ENCODE data around the gene PAXX. TPM values are rescaled to one million over a fixed set of nuclear protein-coding genes. Genes with fewer than 3 reads are reported as not detected.

PAXX gene
- total and polyA plus RNA-seq, 2 donors (not counting 1 experiment from before 2014, with no cell fraction given): 74.8 to 167 TPM

GRCh38 chr9:137040568-137040967 is 48.3 kb downstream of the PAXX start:
- ChIA-PET CTCF (no interaction called here), POLR2A (no interaction called here)
- H3K9me3 ChIP-seq (ENCODE audit: control extremely low read depth in 1 of 3, control insufficient read depth in 2 of 3, insufficient read depth in 1 of 3, low read length in 2 of 3): peaks cover 0 to 21% (median 0%) of the 10 kb centered on the region in 3 donors
- no peaks in the 10 kb centered on the region for H3K36me3 ChIP-seq (replicated peaks in 1 of 2; ENCODE audit: control extremely low read depth in 1 of 2, control insufficient read depth in 1 of 2, extremely low read depth in 1 of 2, insufficient read depth in 2 of 2, low read length in 1 of 2)
- no peak for DNase-seq
- no peaks in the 10 kb centered on the region for H3K79me2 ChIP-seq (ENCODE audit: control insufficient read depth, insufficient read depth, low read length)
- peaks cover 14 to 22% of the 10 kb centered on the region in 2 donors for H3K4me1 ChIP-seq (ENCODE audit: control insufficient read depth in 2 of 2, insufficient read depth in 2 of 2, low read length in 2 of 2)
- peaks cover 9% of the 10 kb centered on the region for H3K27me3 Mint-ChIP-seq
- H2AFZ ChIP-seq (ENCODE audit: insufficient read depth, low read depth, low read length, poor library complexity, severe bottlenecking): no peak overlapping the region
- H3K27ac Mint-ChIP-seq: no peak overlapping the region
- no peak overlapping the region for H3K4me2 ChIP-seq (replicated peaks; ENCODE audit: low read depth, low read length, poor library complexity, severe bottlenecking)
- WGBS (ENCODE audit: insufficient coverage): 92% methylated on average over 23 of the region's 23 CpGs
- no peak overlapping the region for H3K4me3 ChIP-seq (ENCODE audit: control extremely low read depth in 1 of 5, extremely low read depth in 1 of 5, insufficient read depth in 1 of 5, low read depth in 2 of 5, low read length in 4 of 5)
- H3K4me3 Mint-ChIP-seq: no peak overlapping the region
- H4K20me1 ChIP-seq (ENCODE audit: control insufficient read depth, insufficient read depth, low read length, poor library complexity, severe bottlenecking): no peaks in the 10 kb centered on the region
- no peak overlapping the region for H3K9ac ChIP-seq (ENCODE audit: low read length)
- no peak for ATAC-seq (ENCODE audit: low read depth)
- H3K9me3 Mint-ChIP-seq (ENCODE audit: insufficient read depth): no peaks in the 10 kb centered on the region
- H3K27me3 ChIP-seq (replicated peaks in 1 of 4; ENCODE audit: control extremely low read depth in 1 of 4, control insufficient read depth in 3 of 4, insufficient read depth in 4 of 4, low read length in 3 of 4): peaks cover 0 to 40% (median 20%) of the 10 kb centered on the region in 4 experiments
- no peak overlapping the region for H3K27ac ChIP-seq (ENCODE audit: low read length in 2 of 2)
- TF ChIP-seq, protein P1, sequence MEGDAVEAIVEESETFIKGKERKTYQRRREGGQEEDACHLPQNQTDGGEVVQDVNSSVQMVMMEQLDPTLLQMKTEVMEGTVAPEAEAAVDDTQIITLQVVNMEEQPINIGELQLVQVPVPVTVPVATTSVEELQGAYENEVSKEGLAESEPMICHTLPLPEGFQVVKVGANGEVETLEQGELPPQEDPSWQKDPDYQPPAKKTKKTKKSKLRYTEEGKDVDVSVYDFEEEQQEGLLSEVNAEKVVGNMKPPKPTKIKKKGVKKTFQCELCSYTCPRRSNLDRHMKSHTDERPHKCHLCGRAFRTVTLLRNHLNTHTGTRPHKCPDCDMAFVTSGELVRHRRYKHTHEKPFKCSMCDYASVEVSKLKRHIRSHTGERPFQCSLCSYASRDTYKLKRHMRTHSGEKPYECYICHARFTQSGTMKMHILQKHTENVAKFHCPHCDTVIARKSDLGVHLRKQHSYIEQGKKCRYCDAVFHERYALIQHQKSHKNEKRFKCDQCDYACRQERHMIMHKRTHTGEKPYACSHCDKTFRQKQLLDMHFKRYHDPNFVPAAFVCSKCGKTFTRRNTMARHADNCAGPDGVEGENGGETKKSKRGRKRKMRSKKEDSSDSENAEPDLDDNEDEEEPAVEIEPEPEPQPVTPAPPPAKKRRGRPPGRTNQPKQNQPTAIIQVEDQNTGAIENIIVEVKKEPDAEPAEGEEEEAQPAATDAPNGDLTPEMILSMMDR (IDR thresholded peaks at IDR 0.05): no peak
- no peak for TF ChIP-seq EZH2 (IDR thresholded peaks at IDR 0.05; ENCODE audit: borderline replicate concordance, insufficient read depth, low read depth, low read length, poor library complexity, severe bottlenecking)
- intact Hi-C loops (cut with micrococcal nuclease): no loop called here
- H3K4me1 Mint-ChIP-seq: peaks cover 6% of the 10 kb centered on the region

- POLR2A ChIA-PET: no interaction called here
- Histone ChIP-seq H3K9ac (ENCODE audit: low read length) (no peak overlapping the region), H3K36me3 (replicated peaks in 1 of 2; ENCODE audit: control extremely low read depth in 1 of 2, control insufficient read depth in 1 of 2, extremely low read depth in 1 of 2, insufficient read depth in 2 of 2, low read length in 1 of 2) (no peaks in the 10 kb centered on the region), H4K20me1 (ENCODE audit: control insufficient read depth, insufficient read depth, low read length, poor library complexity, severe bottlenecking) (peaks cover 1% of the 10 kb centered on the region), H3K9me3 (ENCODE audit: control extremely low read depth in 1 of 3, control insufficient read depth in 2 of 3, insufficient read depth in 1 of 3, low read length in 2 of 3) (peaks cover 0 to 22% (median 0%) of the 10 kb centered on the region in 3 donors), H3K4me3 (ENCODE audit: control extremely low read depth in 1 of 5, extremely low read depth in 1 of 5, insufficient read depth in 1 of 5, low read depth in 2 of 5, low read length in 4 of 5) (no peak overlapping the region), H3K4me1 (ENCODE audit: control insufficient read depth in 2 of 2, insufficient read depth in 2 of 2, low read length in 2 of 2) (peaks cover 17 to 25% of the 10 kb centered on the region in 2 donors), H3K27ac (ENCODE audit: low read length in 2 of 2) (no peak overlapping the region), H2AFZ (ENCODE audit: insufficient read depth, low read depth, low read length, poor library complexity, severe bottlenecking) (no peak overlapping the region), H3K27me3 (replicated peaks in 1 of 4; ENCODE audit: control extremely low read depth in 1 of 4, control insufficient read depth in 3 of 4, insufficient read depth in 4 of 4, low read length in 3 of 4) (peaks cover 0 to 43% (median 21%) of the 10 kb centered on the region in 4 experiments), H3K4me2 (replicated peaks; ENCODE audit: low read depth, low read length, poor library complexity, severe bottlenecking) (no peak overlapping the region), H3K79me2 (ENCODE audit: control insufficient read depth, insufficient read depth, low read length) (no peaks in the 10 kb centered on the region)
- Mint-ChIP-seq H3K4me1 (peaks cover 6% of the 10 kb centered on the region), H3K4me3 (no peak overlapping the region), H3K27ac (no peak overlapping the region), H3K27me3 (peaks cover 9% of the 10 kb centered on the region), H3K9me3 (ENCODE audit: insufficient read depth) (no peaks in the 10 kb centered on the region)
- WGBS (ENCODE audit: insufficient coverage): 96% methylated on average over 5 of the region's 16 CpGs
- no peak for TF ChIP-seq EZH2 (IDR thresholded peaks at IDR 0.05; ENCODE audit: borderline replicate concordance, insufficient read depth, low read depth, low read length, poor library complexity, severe bottlenecking)
- TF ChIP-seq, protein P1 (IDR thresholded peaks at IDR 0.05): no peak
- CTCF ChIA-PET: no interaction called here
- intact Hi-C loops (cut with micrococcal nuclease): no loop called here
- DNase-seq: no peak
- ATAC-seq (ENCODE audit: low read depth): no peak
Measured at GRCh38 chr9:137041124-137041523, 48.9 kb downstream of the PAXX start.
